Esophagus muscularis mucosa (tissue), 3 donors: ENCODE results near the gene ECD.

Experiments
- POLR2A ChIP-seq: fragments of 450-650 bp; IDR thresholded peaks from one replicate; pipeline ENCODE4 v1.6.1; 2017; ENCODE audit warnings: antibody characterized with exemption, moderate library complexity, mild to moderate bottlenecking, low read depth
- TF ChIP-seq, protein P1 (sequence below), 3 experiments: fragments of 200-600 bp in 2 of 3; fragments of 450-650 bp in 1 of 3; sonication (generic) in 2 of 3; IDR thresholded peaks; one replicate each; pipeline ENCODE4 v1.5.1; 2017 to 2019; ENCODE audit warnings: antibody characterized with exemption in 3 of 3, mild to moderate bottlenecking in 2 of 3, moderate library complexity in 1 of 3

DNA sequence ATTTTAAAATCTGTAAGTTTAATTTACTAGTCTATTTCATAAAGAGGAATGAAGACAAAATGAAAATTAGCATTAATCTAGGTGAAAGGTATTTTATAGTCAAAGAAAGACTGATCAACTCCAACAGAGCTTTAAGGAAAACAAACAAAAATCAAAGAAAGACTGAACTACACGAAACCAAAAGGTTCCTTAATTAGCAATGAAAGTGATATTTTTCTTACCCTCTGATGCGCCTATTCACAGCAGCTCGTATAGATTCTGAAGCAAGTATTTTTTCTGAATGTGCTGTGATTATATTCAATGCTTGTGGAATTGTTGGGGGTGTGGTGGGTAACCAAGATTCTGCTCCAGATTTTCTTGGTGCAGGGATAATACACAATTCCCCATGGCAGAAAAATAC is 11.8 kb downstream of the ECD start:
- TF ChIP-seq, protein P1, sequence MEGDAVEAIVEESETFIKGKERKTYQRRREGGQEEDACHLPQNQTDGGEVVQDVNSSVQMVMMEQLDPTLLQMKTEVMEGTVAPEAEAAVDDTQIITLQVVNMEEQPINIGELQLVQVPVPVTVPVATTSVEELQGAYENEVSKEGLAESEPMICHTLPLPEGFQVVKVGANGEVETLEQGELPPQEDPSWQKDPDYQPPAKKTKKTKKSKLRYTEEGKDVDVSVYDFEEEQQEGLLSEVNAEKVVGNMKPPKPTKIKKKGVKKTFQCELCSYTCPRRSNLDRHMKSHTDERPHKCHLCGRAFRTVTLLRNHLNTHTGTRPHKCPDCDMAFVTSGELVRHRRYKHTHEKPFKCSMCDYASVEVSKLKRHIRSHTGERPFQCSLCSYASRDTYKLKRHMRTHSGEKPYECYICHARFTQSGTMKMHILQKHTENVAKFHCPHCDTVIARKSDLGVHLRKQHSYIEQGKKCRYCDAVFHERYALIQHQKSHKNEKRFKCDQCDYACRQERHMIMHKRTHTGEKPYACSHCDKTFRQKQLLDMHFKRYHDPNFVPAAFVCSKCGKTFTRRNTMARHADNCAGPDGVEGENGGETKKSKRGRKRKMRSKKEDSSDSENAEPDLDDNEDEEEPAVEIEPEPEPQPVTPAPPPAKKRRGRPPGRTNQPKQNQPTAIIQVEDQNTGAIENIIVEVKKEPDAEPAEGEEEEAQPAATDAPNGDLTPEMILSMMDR (IDR thresholded peaks at IDR 0.05): no peak
- no peak for TF ChIP-seq POLR2A
